HL-60 (cell line): Measurements from ENCODE around the gene DCAKD.

ENCODE experiments used
- DNase-seq, 2 experiments: peaks; one replicate each; pipeline ENCODE4 v3.0.0-alpha.2; 2010 to 2020; ENCODE audit warnings: low read depth in 1 of 2, low spot score in 1 of 2
- H3K27ac ChIP-seq: fragments of 250-450 bp; sonication (Bioruptor Pico); replicated peaks from 2 replicates; pipeline ENCODE4 v1.5.1; 2020; ENCODE audit warnings: mild to moderate bottlenecking, moderate library complexity
- H3K27me3 ChIP-seq: fragments of 250-450 bp; sonication (Bioruptor Pico); 2 replicates; pipeline ENCODE4 v1.5.1; 2021; ENCODE audit warnings: mild to moderate bottlenecking, moderate library complexity; ENCODE audit not compliant: insufficient read depth, poor library complexity, severe bottlenecking
- H3K4me3 ChIP-seq: replicated peaks from 2 replicates; pipeline ENCODE4 v1.5.1; 2011; ENCODE audit warnings: mild to moderate bottlenecking, control low read depth, low read length; ENCODE audit not compliant: insufficient read depth
- GABPA ChIP-seq: IDR thresholded peaks from 2 replicates; pipeline ENCODE4 v1.6.1; 2012; ENCODE audit warnings: low read depth
- POLR2AphosphoS5 ChIP-seq: IDR thresholded peaks from 2 replicates; pipeline ENCODE4 v1.6.1; 2012; ENCODE audit warnings: low read depth
- SPI1 ChIP-seq: IDR thresholded peaks from 2 replicates; pipeline ENCODE4 v1.6.1; 2012; ENCODE audit warnings: low read depth, mild to moderate bottlenecking, borderline replicate concordance
- TF ChIP-seq, protein P1 (sequence below): IDR thresholded peaks from 2 replicates; pipeline ENCODE4 v1.6.1; 2012; ENCODE audit warnings: low read depth; ENCODE audit not compliant: insufficient replicate concordance
- TF ChIP-seq, protein P2 (sequence below): IDR thresholded peaks from one replicate; pipeline ENCODE4 v1.5.1; 2011; ENCODE audit warnings: low read length, control low read depth, inconsistent platforms; ENCODE audit not compliant: insufficient read depth

DCAKD gene

DNA sequence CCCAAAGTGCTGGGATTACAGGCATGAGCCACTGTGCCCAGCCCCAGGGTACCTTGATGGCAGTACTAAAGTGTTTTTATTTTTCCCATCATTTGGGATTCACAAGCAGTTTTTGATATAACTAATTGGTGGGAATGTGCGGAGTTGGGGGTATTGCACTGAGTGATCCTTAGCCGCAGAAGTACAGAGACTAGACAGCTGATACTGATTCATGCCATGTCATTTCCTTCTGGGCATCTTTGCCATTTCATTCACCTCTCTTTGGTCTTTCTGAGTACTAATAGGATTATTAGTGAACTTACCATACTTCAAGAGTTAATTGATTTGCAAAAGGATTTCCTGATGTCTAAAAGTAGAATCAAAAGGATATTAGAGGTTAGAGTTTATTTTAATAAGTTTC lies 19.4 kb upstream of the DCAKD start:
- no peak for DNase-seq
- Histone ChIP-seq H3K4me3 (no peak overlapping the region), H3K27me3 (no peaks in the 10 kb centered on the region), H3K27ac (no peak overlapping the region)
- no peak for TF ChIP-seq POLR2AphosphoS5
- TF ChIP-seq, protein P1, sequence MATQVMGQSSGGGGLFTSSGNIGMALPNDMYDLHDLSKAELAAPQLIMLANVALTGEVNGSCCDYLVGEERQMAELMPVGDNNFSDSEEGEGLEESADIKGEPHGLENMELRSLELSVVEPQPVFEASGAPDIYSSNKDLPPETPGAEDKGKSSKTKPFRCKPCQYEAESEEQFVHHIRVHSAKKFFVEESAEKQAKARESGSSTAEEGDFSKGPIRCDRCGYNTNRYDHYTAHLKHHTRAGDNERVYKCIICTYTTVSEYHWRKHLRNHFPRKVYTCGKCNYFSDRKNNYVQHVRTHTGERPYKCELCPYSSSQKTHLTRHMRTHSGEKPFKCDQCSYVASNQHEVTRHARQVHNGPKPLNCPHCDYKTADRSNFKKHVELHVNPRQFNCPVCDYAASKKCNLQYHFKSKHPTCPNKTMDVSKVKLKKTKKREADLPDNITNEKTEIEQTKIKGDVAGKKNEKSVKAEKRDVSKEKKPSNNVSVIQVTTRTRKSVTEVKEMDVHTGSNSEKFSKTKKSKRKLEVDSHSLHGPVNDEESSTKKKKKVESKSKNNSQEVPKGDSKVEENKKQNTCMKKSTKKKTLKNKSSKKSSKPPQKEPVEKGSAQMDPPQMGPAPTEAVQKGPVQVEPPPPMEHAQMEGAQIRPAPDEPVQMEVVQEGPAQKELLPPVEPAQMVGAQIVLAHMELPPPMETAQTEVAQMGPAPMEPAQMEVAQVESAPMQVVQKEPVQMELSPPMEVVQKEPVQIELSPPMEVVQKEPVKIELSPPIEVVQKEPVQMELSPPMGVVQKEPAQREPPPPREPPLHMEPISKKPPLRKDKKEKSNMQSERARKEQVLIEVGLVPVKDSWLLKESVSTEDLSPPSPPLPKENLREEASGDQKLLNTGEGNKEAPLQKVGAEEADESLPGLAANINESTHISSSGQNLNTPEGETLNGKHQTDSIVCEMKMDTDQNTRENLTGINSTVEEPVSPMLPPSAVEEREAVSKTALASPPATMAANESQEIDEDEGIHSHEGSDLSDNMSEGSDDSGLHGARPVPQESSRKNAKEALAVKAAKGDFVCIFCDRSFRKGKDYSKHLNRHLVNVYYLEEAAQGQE: no peak
- no peak for TF ChIP-seq SPI1
- no peak for TF ChIP-seq GABPA
- TF ChIP-seq, protein P2, sequence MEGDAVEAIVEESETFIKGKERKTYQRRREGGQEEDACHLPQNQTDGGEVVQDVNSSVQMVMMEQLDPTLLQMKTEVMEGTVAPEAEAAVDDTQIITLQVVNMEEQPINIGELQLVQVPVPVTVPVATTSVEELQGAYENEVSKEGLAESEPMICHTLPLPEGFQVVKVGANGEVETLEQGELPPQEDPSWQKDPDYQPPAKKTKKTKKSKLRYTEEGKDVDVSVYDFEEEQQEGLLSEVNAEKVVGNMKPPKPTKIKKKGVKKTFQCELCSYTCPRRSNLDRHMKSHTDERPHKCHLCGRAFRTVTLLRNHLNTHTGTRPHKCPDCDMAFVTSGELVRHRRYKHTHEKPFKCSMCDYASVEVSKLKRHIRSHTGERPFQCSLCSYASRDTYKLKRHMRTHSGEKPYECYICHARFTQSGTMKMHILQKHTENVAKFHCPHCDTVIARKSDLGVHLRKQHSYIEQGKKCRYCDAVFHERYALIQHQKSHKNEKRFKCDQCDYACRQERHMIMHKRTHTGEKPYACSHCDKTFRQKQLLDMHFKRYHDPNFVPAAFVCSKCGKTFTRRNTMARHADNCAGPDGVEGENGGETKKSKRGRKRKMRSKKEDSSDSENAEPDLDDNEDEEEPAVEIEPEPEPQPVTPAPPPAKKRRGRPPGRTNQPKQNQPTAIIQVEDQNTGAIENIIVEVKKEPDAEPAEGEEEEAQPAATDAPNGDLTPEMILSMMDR: no peak

DNA sequence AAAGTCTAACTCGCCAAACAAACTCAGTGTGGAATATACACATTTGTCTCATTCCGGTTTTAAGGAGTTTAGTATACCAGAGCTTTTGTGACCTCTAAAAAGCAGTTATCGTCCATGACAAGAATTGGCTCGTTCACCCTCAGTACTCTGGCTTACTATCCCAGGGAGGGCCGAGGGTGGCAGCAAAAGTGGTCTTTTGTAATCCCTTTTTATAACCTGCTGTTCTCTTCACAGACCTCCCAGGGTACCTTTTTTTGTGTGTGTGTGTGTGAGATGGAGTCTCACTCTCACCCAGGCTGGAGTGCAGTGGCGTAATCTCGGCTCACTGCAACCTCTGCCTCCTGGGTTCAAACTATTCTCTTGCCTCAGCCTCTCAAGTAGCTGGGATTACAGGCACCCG lies 18.6 kb upstream of the DCAKD start:
- TF ChIP-seq, protein P2: no peak
- TF ChIP-seq GABPA (no peak), SPI1 (no peak), POLR2AphosphoS5 (no peak)
- TF ChIP-seq, protein P1: no peak
- Histone ChIP-seq H3K27me3 (no peaks in the 10 kb centered on the region), H3K27ac (no peak overlapping the region), H3K4me3 (no peak overlapping the region)
- DNase-seq: no peak

DNA sequence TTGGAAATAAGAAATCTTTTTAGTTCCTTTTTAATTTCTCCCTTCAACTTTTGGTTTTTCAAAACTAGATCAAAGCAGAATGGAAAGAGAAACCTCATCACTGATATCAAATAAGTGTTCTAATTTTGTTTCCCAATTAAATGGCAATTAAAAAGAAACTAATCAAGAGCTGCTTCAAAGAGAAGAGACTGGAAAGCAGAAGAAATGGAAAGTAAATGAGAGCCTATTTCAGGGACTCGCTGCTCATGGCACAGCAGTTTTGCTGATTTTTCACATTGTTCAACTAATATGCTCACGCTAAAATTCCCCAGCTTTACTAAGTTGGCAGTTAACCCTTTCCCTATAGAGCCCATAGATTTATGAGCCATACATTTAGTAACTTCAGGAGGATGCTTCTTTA lies 16.2 kb upstream of the DCAKD start:
- TF ChIP-seq, protein P1: no peak
- TF ChIP-seq SPI1: no peak
- Histone ChIP-seq H3K4me3 (no peak overlapping the region), H3K27ac (no peak overlapping the region), H3K27me3 (no peaks in the 10 kb centered on the region)
- no peak for DNase-seq

DNA sequence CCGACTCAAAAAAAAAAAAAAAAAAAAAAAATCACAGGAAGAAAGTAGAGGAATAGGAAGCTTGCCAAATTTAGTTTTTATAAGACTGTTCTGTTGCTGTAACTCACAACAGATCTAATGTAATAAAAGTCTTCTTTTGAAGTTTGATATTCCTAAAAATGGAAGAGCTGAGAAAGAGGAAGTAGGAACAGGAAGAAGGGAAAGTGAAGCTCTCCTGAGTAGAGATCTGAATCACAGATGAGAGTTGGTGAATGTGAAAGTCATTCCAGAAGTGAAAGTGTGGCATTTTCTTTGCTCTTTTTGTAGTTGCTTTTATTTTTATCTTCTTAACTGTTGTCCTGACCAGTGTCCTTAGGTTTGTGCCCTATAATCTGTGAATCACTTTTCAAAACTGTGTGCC lies 11.8 kb upstream of the DCAKD start:
- no peak overlapping the region for H3K27ac ChIP-seq
- peak in 1 of 2 experiments; percentile 45 for DNase-seq
- H3K4me3 ChIP-seq: peak overlapping the region; percentile 21; the same call in 1 of the 2 replicates
- no peak for TF ChIP-seq GABPA
- peak; percentile 76; the same call in 1 of the 2 replicates for TF ChIP-seq SPI1
- no peaks in the 10 kb centered on the region for H3K27me3 ChIP-seq
